ENCODE results near the gene TMEM145.
"Not testable (repeated sequence)": the region's sequence is repeated elsewhere in the genome, so short reads cannot be mapped to it uniquely, and the experiment has no call there.

TMEM145 gene

DNA sequence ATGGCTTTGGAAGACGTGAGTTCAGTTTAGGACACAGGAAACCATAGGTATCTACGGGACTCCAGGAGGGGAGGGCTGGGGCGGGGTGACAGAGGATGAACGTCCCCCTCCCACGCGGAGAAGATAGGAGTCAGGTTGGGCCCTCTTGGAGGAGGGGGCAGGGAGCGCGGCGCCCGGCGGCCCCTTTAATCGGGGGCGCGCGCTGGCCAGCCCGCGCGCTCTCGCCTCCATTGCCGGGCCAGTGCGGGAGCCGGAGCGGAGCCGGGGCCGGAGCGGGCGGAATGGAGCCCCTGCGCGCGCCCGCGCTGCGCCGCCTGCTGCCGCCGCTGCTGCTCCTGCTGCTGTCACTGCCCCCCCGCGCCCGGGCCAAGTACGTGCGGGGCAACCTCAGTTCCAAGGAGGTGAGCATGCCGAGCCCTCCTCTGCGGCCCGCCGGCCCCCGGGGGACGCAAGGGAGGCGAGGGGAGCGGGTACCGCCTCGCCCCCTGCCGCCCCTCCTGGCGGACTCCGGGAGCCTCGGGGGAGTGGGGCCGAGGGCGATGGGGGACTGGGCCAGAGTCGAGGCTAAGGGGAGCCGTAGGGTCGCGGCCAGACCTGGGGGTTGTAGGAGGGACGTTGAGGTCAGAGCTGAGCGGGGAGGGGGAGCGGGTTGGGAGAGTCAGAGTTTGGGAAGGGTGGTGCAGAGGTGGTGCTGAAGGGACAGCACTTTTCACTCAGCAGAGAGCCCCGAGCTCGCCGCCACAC lies at the start of gene TMEM145:
TMEM145 (plus strand) TSS at position 214 of the 744 bp plus-strand sequence; CDS start at position 282, 68 bp downstream.
- H3K4me3 ChIP-seq (ENCODE audit: low read length) = peak within 1 kb of the TSS; percentile 35
- TF ChIP-seq, protein P1, sequence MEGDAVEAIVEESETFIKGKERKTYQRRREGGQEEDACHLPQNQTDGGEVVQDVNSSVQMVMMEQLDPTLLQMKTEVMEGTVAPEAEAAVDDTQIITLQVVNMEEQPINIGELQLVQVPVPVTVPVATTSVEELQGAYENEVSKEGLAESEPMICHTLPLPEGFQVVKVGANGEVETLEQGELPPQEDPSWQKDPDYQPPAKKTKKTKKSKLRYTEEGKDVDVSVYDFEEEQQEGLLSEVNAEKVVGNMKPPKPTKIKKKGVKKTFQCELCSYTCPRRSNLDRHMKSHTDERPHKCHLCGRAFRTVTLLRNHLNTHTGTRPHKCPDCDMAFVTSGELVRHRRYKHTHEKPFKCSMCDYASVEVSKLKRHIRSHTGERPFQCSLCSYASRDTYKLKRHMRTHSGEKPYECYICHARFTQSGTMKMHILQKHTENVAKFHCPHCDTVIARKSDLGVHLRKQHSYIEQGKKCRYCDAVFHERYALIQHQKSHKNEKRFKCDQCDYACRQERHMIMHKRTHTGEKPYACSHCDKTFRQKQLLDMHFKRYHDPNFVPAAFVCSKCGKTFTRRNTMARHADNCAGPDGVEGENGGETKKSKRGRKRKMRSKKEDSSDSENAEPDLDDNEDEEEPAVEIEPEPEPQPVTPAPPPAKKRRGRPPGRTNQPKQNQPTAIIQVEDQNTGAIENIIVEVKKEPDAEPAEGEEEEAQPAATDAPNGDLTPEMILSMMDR (conservative IDR thresholded peaks at IDR 0.05; ENCODE audit: low read depth, low read length) = no peak
- DNase-seq (ENCODE audit: low read depth) = no peak

DNA sequence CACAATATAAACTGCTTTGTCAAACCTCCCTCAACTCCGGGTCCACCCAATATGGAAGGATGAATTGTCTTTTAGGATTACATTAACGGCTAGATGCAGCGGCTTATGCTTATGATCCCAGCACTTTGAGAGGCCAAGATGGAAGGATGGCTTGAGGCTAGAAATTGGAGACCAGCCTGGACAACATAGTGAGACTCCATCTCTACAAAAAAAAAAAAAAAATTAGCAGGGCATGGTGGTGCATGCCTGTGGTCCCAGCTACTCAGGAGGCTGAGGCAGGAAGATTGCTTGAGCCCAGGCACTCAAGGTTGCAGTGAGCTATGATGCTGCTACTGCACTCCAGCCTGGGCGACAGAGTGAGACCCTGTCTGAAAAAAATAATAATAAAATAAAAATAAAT lies 47.0 kb upstream of the TMEM145 start:
- not testable (repeated sequence) for DNase-seq (ENCODE audit: low read depth); H3K4me3 ChIP-seq (ENCODE audit: low read length)

DNA sequence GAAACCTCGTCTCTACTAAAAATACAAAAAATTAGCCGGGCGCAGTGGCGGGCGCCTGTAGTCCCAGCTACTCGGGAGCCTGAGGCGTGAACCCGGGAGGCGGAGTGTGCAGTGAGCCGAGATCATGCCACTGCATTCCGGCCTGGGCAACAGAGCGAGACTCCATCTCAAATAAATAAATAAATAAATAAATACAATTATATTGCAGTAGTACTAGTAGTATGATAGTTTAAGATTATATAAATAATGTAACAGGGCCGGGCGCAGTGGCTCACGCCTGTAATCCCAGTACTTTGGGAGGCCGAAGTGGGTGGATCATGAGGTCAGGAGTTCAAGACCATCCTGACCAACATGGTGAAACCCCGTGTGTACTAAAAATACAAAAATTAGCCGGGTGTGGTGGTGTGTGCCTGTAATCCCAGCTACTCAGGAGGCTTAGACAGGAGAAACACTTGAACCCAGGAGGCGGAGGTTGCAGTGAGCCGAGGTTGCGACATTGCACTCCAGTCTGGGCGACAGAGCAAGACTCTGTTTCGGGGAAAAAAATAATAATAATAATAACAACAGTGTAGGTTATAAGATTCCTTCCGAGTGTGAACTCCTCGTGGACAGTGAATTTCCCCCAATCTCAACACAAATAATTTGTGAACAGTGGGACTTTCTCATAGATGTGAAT lies 46.0 kb upstream of the TMEM145 start:
- DNase-seq (ENCODE audit: low read depth); H3K4me3 ChIP-seq (ENCODE audit: low read length): not testable (repeated sequence)

DNA sequence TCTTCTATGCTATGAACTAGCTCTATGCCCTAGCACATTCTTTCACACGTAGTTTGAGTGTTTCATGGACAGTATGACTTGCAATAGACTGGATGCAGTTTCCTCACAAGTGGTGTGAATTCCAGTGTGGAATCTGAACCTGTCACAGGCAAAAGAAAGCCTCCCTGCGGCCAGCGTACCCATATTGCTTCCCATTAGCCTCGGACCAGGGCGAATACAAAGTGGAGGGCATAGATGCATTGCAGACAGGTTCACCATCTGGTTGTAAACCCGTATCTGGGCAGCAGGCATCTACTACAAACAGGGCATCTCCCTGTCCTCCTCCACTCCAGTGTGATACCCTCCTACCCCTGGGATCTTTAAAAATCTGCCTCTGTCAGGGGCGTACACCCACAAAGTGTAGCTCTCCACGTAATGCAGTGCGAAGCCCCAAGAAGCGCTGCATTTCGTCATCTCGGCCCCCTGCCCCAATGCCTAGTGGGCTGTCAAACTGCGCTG lies 45.4 kb upstream of the TMEM145 start:
- H3K4me3 ChIP-seq (ENCODE audit: low read length) = peak overlapping the region; percentile 69
- DNase-seq (ENCODE audit: low read depth) = no peak
- TF ChIP-seq, protein P1 (conservative IDR thresholded peaks at IDR 0.05; ENCODE audit: low read depth, low read length) = no peak

DNA sequence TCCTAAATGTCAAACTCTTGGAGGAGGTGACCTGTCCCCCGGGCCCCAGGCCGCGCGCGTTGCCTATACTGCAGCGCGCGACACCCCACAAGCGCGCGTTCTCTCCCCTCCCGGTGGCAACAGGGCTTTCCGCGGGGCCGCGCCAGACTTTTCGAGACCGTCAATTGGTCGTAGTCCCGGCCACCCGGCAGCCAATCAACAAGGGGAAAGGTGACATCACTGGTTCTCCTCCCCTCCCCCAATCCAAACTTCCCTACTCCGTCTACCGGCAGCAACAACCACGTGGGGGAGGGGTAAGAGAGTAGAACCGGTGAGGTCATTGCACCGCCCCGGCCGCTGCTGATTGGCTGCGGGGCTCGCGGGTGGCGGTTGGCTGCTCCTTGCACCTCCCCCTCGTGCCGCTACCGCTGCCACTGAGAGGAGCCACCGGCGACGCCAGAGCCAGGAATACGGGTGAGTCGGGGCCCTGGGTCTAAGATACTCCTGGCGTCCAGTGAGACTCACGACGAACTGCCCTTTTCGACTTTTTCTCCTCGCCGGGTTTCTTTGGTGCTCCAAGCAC lies 44.9 kb upstream of the TMEM145 start:
- H3K4me3 ChIP-seq (ENCODE audit: low read length) = peak overlapping the region; percentile 69
- TF ChIP-seq, protein P1 (conservative IDR thresholded peaks at IDR 0.05; ENCODE audit: low read depth, low read length) = no peak
- DNase-seq (ENCODE audit: low read depth) = peak; percentile 98

DNA sequence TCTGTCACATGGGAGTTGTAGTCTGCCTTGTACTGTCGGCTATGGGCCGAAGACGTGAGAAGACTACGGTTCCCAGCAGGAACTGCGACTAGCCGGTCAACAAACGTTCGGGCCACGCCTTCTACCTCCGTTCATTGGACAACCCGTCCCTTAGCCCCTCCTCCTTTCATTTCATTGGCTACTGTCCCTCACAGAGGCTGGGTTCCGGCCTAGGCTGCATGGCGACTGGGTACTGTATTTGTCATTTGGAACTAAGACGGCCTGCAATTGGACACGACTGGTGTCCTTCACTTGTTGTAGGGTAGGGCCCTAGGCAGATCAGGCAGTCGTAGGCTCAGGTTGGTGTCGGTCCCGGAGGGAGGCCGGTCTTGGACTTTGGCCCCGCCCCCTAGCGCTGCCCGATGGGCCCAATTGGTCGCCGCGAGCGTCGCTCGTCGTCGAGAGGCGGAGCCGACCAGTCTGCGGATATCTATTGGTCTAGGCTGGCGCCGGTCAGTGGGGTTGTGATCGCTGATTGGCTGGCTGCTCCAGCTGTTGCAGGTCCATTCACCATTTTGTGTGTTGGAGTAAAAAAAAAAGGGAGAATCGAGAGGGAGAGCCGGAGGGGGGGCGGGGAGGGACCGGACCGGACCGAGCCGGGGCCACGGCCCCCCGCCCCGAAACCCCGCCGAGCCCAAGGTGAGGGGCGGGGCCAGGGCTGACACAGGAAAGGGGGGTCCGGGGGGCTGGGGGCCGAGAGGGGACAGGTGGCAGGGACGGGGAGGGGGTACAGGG lies 44.2 kb upstream of the TMEM145 start, which contains the start of gene CIC:
CIC (plus strand) TSS at position 549 of the 774 bp plus-strand sequence. CDS start 2,532 bp downstream, outside the sequence.
- peak within 1 kb of the TSS; percentile 77 for H3K4me3 ChIP-seq (ENCODE audit: low read length)
- TF ChIP-seq, protein P1 (conservative IDR thresholded peaks at IDR 0.05; ENCODE audit: low read depth, low read length) = no peak
- DNase-seq (ENCODE audit: low read depth) = peak; percentile 100

DNA sequence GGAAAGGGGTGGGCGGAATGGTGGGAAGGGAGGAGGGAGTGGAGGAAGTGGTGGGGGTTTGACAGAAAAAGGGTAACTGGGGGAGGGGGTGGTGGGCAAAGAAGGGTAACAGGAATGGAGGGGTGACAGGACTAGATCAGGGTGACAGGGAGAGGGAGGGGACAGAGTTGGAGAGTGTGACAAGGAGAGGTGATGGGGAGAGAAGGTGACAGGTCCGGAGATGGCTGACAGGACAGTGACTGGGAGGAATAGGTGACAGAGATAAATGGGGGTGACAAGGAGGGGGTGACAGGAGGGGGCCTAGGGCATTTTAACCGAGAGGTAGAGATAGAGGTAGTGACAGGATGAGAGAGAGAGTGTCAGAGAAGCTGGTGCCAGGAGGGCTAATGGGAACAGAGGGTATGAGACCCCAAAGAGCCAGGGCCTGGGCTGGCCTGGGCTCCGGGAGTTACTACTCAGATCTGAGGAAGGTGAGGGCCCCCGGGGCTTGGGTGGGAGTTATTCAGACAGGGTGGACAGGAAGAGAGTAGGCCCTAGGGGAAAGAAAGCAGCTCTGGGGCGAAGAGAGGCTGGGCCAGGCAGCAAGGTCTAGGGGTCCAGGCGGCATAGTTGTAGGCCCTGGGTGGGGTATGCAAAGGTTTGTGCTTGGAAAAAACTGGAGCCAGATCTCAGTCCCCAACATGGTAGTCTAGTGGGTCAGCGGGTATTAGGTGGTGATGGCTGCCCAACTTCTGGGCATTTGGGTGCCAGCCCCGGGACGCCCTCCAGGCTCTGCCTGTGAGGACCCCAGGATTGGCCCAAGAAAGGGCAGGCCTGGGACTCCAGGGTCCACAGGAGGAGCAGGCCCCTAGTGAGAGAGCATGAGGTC lies 43.4 kb upstream of the TMEM145 start:
- DNase-seq (ENCODE audit: low read depth) = no peak
- TF ChIP-seq, protein P1 (conservative IDR thresholded peaks at IDR 0.05; ENCODE audit: low read depth, low read length) = no peak
- peak overlapping the region; percentile 77 for H3K4me3 ChIP-seq (ENCODE audit: low read length)

All from retinal pigment epithelial cell (primary cell).